Calu3 (cell line): ENCODE measurements around the gene HEBP1. TPM values are rescaled to one million over a fixed set of nuclear protein-coding genes. Genes with fewer than 3 reads are reported as not detected.

Source experiments
- Bru-seq: library from RNA; stranded (reverse); fragments of 400-500 nt; gene quantifications from one replicate; lab custom pipeline; 2021; lab: Mats Ljungman, UMichigan
- BruChase-seq, 2 experiments: library from RNA; stranded (reverse); fragments of 400-500 nt; gene quantifications; one replicate each; lab custom pipeline; 2021; lab: Mats Ljungman, UMichigan
- BruUV-seq: library from RNA; stranded (reverse); fragments of 400-500 nt; replicated peaks from 2 replicates; lab custom pipeline; 2021; lab: Mats Ljungman, UMichigan
- CTCF ChIA-PET: fragments of 300-600 bp; sonication (Branson Sonifier 250); formaldehyde crosslinking; loops from one replicate; lab custom pipeline; 2022; ENCODE audit warnings: antibody characterized with exemption; lab: Charles Lee
- DNase-seq: peaks from one replicate; pipeline ENCODE4 v3.0.0; 2022
- H3K27ac Mint-ChIP-seq: one replicate; pipeline ENCODE4 v1.8.0; 2022; ENCODE audit warnings: mixed read lengths; ENCODE audit not compliant: unreplicated experiment
- H3K27me3 Mint-ChIP-seq: one replicate; pipeline ENCODE4 v1.8.0; 2022; ENCODE audit warnings: mixed read lengths; ENCODE audit not compliant: unreplicated experiment
- H3K36me3 Mint-ChIP-seq: one replicate; pipeline ENCODE4 v1.8.0; 2022; ENCODE audit warnings: mild to moderate bottlenecking, moderate library complexity, mixed read lengths; ENCODE audit not compliant: insufficient read depth, unreplicated experiment
- H3K4me1 Mint-ChIP-seq: one replicate; pipeline ENCODE4 v1.8.0; 2022; ENCODE audit warnings: mild to moderate bottlenecking, low read depth, mixed read lengths; ENCODE audit not compliant: unreplicated experiment
- H3K4me3 Mint-ChIP-seq: one replicate; pipeline ENCODE4 v1.8.0; 2022; ENCODE audit warnings: mild to moderate bottlenecking, low read depth, moderate library complexity, mixed read lengths; ENCODE audit not compliant: unreplicated experiment
- H3K9me3 Mint-ChIP-seq: one replicate; pipeline ENCODE4 v1.8.0; 2022; ENCODE audit warnings: low read depth, mixed read lengths; ENCODE audit not compliant: unreplicated experiment
- CTCF ChIP-seq: fragments of 200-600 bp; IDR thresholded peaks from one replicate; pipeline ENCODE4 v1.8.0; 2022; ENCODE audit warnings: antibody characterized with exemption; ENCODE audit not compliant: unreplicated experiment
- intact Hi-C: fragments of 100-400 bp; cut with micrococcal nuclease; formaldehyde crosslinking; loops from one replicate; pipeline ENCODE4 v1.10.0; 2022; ENCODE audit not compliant: unreplicated experiment
- long read RNA-seq: library from polyadenylated mRNA; stranded (forward); transcript quantifications from one replicate; pipeline ENCODE4 v2.0.0, GENCODE V29; 2022
- total RNA-seq: library from RNA; stranded (reverse); gene quantifications from 2 replicates; pipeline ENCODE4 v1.2.3, GENCODE V29; 2022

HEBP1 gene, protein sequence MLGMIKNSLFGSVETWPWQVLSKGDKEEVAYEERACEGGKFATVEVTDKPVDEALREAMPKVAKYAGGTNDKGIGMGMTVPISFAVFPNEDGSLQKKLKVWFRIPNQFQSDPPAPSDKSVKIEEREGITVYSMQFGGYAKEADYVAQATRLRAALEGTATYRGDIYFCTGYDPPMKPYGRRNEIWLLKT
- total RNA-seq = 10.6 and 10.9 TPM in 2 replicates
- percentile 46 among the genes with signal in this experiment for Bru-seq, nascent RNA
- BruChase-seq, experiment 1, labeled RNA remaining after a 6-hour chase = percentile 41 among the genes with signal in this experiment
- percentile 37 among the genes with signal in this experiment for BruChase-seq, experiment 2, labeled RNA remaining after a 2-hour chase
- long read RNA-seq, transcript HEBP1-201 (4 exons, 1,173 nt) = major isoform, 7 of 8 reads
- long read RNA-seq, partial matches to known transcripts = 0 of 8 reads
- long read RNA-seq, other reads (novel, unspliced or antisense) = 1 of 8 reads

DNA sequence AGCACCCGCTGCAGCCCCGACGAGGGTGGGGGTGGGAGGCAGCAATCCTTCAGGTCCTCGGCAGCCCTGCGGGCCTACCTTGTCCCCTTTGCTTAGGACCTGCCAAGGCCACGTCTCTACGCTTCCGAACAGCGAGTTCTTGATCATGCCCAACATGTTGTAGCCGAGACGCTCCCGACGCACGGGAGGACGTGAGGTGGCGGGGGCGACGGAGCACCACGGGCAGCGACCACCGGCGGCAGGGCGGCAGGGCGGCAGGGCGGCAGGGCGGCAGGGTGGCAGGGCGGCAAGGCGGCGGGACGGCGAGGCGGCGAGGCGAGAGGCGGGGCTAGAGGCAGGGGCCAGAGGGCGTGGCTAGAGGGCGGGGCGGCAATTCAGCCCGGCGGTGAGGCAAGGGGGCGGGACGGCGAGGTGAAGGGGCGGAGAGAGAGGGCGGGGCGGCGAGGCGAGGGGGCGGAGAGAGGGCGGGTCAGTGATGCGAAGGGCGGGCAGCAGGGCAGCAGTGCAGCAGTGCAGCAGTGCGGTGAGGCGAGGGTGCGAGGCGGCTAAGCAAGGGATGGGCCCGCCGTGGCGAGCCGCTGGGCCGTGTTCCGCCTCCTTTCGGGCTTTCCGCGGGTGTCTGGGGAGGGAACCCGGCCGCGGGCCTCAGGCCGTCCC is at the start of gene HEBP1:
TSS of gene HEBP1 (minus strand) at position 307 of the 657 bp plus-strand sequence. CDS start at position 156, 151 bp downstream.
- Mint-ChIP-seq H3K4me3 (peak within 1 kb of the TSS; percentile 93), H3K4me1 (peaks cover 23% of the 10 kb centered on the region), H3K27me3 (peaks cover 46% of the 10 kb centered on the region), H3K27ac (peak within 1 kb of the TSS; percentile 62), H3K9me3 (no peaks in the 10 kb centered on the region), H3K36me3 (peaks cover 23% of the 10 kb centered on the region)
- TF ChIP-seq CTCF = no peak
- intact Hi-C loops = loop anchor here (5.0 kb wide), 1 partner anchor 97 kb away; no protein-coding TSS in a partner anchor
- no TSS peak for BruUV-seq
- peak; percentile 97 for DNase-seq
- CTCF ChIA-PET = interaction anchor here (0.6 kb wide), 1 partner anchor 714 kb away, joined by 3 read pairs; no protein-coding TSS in a partner anchor

GRCh38 chr12:13049816-13050215 is 49.8 kb upstream of the HEBP1 start:
- no TSS peak for BruUV-seq
- H3K9me3 Mint-ChIP-seq = peaks cover 3% of the 10 kb centered on the region
- H3K27me3 Mint-ChIP-seq = peaks cover 5% of the 10 kb centered on the region
- no peak for DNase-seq
- TF ChIP-seq CTCF = no peak
- no peak overlapping the region for H3K27ac Mint-ChIP-seq
- H3K36me3 Mint-ChIP-seq = peaks cover under 1% of the 10 kb centered on the region
- H3K4me1 Mint-ChIP-seq = no peaks in the 10 kb centered on the region
- intact Hi-C loops = no loop called here
- CTCF ChIA-PET = interaction anchor here (0.6 kb wide), 1 partner anchor 56 kb away, joined by 6 read pairs; no protein-coding TSS in a partner anchor
- no peak overlapping the region for H3K4me3 Mint-ChIP-seq

DNA sequence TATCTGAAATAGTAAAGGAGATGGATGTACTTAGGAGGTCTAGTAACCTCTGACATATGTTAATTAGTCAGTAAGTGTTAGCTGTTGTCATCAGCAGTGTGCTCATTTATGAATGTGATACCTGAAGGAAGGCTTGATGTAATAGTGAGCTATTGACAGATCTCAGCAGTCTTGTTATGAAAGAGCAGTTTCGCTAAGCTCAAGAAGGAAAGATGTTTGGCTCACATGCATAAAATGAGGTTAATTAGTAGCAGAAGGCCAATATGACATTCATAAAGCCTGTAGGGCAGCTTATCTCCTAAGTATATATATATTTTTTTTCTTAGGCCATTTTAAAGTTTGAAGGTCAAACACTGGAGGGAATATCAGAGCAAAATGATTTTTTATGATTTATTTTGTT is 46.9 kb upstream of the HEBP1 start:
- no peak overlapping the region for H3K27ac Mint-ChIP-seq
- no TSS peak for BruUV-seq
- H3K27me3 Mint-ChIP-seq = peaks cover 21% of the 10 kb centered on the region
- H3K9me3 Mint-ChIP-seq = no peaks in the 10 kb centered on the region
- H3K36me3 Mint-ChIP-seq = peaks cover 11% of the 10 kb centered on the region
- CTCF ChIA-PET = interaction anchor here (0.6 kb wide), 1 partner anchor 26 kb away, joined by 3 read pairs; no protein-coding TSS in a partner anchor
- no peak for TF ChIP-seq CTCF
- H3K4me1 Mint-ChIP-seq = no peaks in the 10 kb centered on the region
- H3K4me3 Mint-ChIP-seq = no peak overlapping the region
- intact Hi-C loops = no loop called here
- DNase-seq = no peak

DNA sequence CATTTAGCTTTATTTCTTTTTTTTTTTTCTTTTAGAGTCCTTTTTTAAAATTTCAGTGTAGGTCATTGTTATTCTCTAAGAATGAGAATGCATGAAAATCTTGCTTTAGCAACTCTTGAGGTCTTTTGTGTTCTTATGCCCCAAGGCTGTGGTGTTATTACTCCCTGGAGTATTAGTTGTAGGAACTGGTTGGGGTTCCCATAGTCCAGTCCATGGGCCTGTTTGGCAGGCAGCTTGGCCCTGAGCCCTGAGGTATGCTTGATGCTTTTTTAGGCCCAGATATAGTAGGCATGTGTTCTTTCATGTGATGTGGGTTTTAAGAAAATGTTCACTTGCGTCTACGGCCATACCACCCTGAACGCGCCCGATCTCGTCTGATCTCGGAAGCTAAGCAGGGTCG is 45.8 kb upstream of the HEBP1 start:
- Mint-ChIP-seq H3K36me3 (peaks cover 11% of the 10 kb centered on the region), H3K27ac (no peak overlapping the region), H3K9me3 (no peaks in the 10 kb centered on the region), H3K27me3 (peaks cover 32% of the 10 kb centered on the region), H3K4me3 (no peak overlapping the region), H3K4me1 (no peaks in the 10 kb centered on the region)
- no peak for TF ChIP-seq CTCF
- no TSS peak for BruUV-seq
- intact Hi-C loops = no loop called here
- CTCF ChIA-PET = no interaction called here
- DNase-seq = no peak
